Astrocyte (in vitro differentiated cells and primary cell): ENCODE measurements around the gene COL6A3.

Experiments used
- CTCF ChIP-seq: IDR thresholded peaks from 2 replicates; pipeline ENCODE4 v1.5.1; 2011; ENCODE audit warnings: low read depth, mild to moderate bottlenecking, inconsistent platforms, low read length, moderate library complexity; ENCODE audit not compliant: insufficient read depth
- EZH2 ChIP-seq: IDR thresholded peaks from 2 replicates; pipeline ENCODE4 v1.6.1; 2012; ENCODE audit warnings: mild to moderate bottlenecking, low read length, inconsistent platforms; ENCODE audit not compliant: insufficient read depth

- TF ChIP-seq CTCF = no peak
- no peak for TF ChIP-seq EZH2
Observed at GRCh38 chr2:237341872-237342271, 72.1 kb downstream of the COL6A3 start.
